K562 (cell line): ENCODE measurements around the gene ARHGAP12.

Experiments used
- BACH1 ChIP-seq: fragments of 200-800 bp; sonication (Bioruptor generic); IDR thresholded peaks from 2 replicates; pipeline ENCODE4 v1.6.1; 2016; ENCODE audit warnings: missing genetic modification characterization, missing compliant biosample characterization
- CTCF ChIP-seq, 3 experiments: IDR thresholded peaks in 2 of 3; conservative IDR thresholded peaks in 1 of 3; 2 replicates each; pipeline ENCODE4 v1.5.1; 2011 to 2012; ENCODE audit warnings: low read length in 3 of 3, mild to moderate bottlenecking in 3 of 3, control low read depth in 2 of 3, improper control_type of control experiment in 1 of 3, inconsistent platforms in 1 of 3, low read depth in 1 of 3, mixed read lengths in 1 of 3, moderate library complexity in 1 of 3; ENCODE audit not compliant: insufficient read depth in 2 of 3
- DDX20 ChIP-seq: fragments of 450-650 bp; IDR thresholded peaks from 2 replicates; pipeline ENCODE4 v1.6.1; 2016; ENCODE audit warnings: missing genetic modification characterization, low read depth, mild to moderate bottlenecking, missing compliant biosample characterization, moderate library complexity
- DMBX1 ChIP-seq: fragments of 250-450 bp; sonication (Bioruptor Pico); IDR thresholded peaks from 2 replicates; pipeline ENCODE4 v1.8.0; 2022; ENCODE audit warnings: inconsistent platforms, mild to moderate bottlenecking, moderate library complexity, borderline replicate concordance
- ETV6 ChIP-seq, 3 experiments: fragments of 150-350 bp in 1 of 3; sonication (generic) in 1 of 3; formaldehyde crosslinking in 1 of 3; IDR thresholded peaks; 2 replicates each; pipeline versions ENCODE4 v1.6.1 to v1.8.0; 2014 to 2022; ENCODE audit warnings: borderline replicate concordance in 2 of 3, low read depth in 2 of 3, antibody characterized with exemption in 1 of 3, low read length in 1 of 3, mild to moderate bottlenecking in 1 of 3, missing genetic modification reagents in 1 of 3
- RAD21 ChIP-seq, 2 experiments: fragments of 250-450 bp in 1 of 2; fragments of 450-650 bp in 1 of 2; sonication (Bioruptor Pico) in 1 of 2; formaldehyde crosslinking in 1 of 2; IDR thresholded peaks in 1 of 2; conservative IDR thresholded peaks in 1 of 2; 2 replicates each; pipeline versions ENCODE4 v1.4.0 to v1.8.0; 2020 to 2022; ENCODE audit warnings: mild to moderate bottlenecking in 2 of 2, moderate library complexity in 1 of 2
- USF2 ChIP-seq: sonication (generic); formaldehyde crosslinking; IDR thresholded peaks from 2 replicates; pipeline ENCODE4 v1.5.0; 2020; ENCODE audit warnings: missing genetic modification reagents
- ZFP30 ChIP-seq: fragments of 250-450 bp; sonication (Bioruptor Pico); IDR thresholded peaks from 2 replicates; pipeline ENCODE4 v1.8.0; 2022; ENCODE audit warnings: moderate library complexity, mild to moderate bottlenecking, inconsistent platforms, borderline replicate concordance

GRCh38 chr10:31774928-31775650, 153.5 kb downstream of the ARHGAP12 start:
- TF ChIP-seq DMBX1 (CRISPR knock-in tag) (no peak), ETV6 (IDR thresholded peaks at IDR 0.05; ENCODE audit: borderline replicate concordance in 1 of 2, low read depth in 2 of 2, low read length in 1 of 2) (no peak), ETV6 (CRISPR knock-in tag; IDR thresholded peaks at IDR 0.05; ENCODE audit: borderline replicate concordance) (no peak), DDX20 (tag) (no peak), ZFP30 (CRISPR knock-in tag) (no peak), BACH1 (no peak), USF2 (CRISPR knock-in tag) (no peak), CTCF (IDR thresholded peaks at IDR 0.05 in 2 of 3, conservative IDR thresholded peaks at IDR 0.05 in 1 of 3; ENCODE audit: insufficient read depth in 2 of 3, low read depth in 1 of 3, low read length in 3 of 3) (no peak), RAD21 (CRISPR knock-in tag; conservative IDR thresholded peaks at IDR 0.05 in 1 of 2, IDR thresholded peaks at IDR 0.05 in 1 of 2) (no peak)
